Measurements from ENCODE around the gene KRT75.

DNA sequence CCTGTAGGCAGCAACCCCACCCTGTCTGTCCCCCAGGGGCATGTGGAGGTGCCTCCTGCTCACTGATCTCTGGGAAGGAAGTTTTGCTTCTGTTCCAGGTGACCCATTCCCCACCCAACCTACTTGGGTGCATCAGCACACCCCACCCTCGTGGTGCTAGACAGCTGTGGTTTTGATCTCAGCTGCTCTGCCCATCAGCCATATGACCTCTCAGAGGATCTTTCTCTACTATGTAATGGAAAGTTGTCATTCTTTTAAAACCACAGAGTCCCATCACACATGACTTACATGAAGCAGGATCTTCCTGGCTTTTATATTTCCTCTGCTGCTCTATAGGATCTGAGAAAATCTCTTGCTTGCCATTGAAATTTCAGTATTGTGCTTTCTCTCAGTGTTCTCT, 14.5 kb downstream of the KRT75 start:
- TF ChIP-seq EZH2 (IDR thresholded peaks at IDR 0.05; ENCODE audit: borderline replicate concordance, insufficient read depth, low read length, poor library complexity, severe bottlenecking), result no peak
- no peak for TF ChIP-seq RAD21 (conservative IDR thresholded peaks at IDR 0.05)
- TF ChIP-seq, protein P1, sequence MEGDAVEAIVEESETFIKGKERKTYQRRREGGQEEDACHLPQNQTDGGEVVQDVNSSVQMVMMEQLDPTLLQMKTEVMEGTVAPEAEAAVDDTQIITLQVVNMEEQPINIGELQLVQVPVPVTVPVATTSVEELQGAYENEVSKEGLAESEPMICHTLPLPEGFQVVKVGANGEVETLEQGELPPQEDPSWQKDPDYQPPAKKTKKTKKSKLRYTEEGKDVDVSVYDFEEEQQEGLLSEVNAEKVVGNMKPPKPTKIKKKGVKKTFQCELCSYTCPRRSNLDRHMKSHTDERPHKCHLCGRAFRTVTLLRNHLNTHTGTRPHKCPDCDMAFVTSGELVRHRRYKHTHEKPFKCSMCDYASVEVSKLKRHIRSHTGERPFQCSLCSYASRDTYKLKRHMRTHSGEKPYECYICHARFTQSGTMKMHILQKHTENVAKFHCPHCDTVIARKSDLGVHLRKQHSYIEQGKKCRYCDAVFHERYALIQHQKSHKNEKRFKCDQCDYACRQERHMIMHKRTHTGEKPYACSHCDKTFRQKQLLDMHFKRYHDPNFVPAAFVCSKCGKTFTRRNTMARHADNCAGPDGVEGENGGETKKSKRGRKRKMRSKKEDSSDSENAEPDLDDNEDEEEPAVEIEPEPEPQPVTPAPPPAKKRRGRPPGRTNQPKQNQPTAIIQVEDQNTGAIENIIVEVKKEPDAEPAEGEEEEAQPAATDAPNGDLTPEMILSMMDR (IDR thresholded peaks at IDR 0.05; ENCODE audit: poor library complexity, severe bottlenecking), result no peak
- TF ChIP-seq POLR2AphosphoS5 (IDR thresholded peaks at IDR 0.05), result no peak
- TF ChIP-seq, protein P2, sequence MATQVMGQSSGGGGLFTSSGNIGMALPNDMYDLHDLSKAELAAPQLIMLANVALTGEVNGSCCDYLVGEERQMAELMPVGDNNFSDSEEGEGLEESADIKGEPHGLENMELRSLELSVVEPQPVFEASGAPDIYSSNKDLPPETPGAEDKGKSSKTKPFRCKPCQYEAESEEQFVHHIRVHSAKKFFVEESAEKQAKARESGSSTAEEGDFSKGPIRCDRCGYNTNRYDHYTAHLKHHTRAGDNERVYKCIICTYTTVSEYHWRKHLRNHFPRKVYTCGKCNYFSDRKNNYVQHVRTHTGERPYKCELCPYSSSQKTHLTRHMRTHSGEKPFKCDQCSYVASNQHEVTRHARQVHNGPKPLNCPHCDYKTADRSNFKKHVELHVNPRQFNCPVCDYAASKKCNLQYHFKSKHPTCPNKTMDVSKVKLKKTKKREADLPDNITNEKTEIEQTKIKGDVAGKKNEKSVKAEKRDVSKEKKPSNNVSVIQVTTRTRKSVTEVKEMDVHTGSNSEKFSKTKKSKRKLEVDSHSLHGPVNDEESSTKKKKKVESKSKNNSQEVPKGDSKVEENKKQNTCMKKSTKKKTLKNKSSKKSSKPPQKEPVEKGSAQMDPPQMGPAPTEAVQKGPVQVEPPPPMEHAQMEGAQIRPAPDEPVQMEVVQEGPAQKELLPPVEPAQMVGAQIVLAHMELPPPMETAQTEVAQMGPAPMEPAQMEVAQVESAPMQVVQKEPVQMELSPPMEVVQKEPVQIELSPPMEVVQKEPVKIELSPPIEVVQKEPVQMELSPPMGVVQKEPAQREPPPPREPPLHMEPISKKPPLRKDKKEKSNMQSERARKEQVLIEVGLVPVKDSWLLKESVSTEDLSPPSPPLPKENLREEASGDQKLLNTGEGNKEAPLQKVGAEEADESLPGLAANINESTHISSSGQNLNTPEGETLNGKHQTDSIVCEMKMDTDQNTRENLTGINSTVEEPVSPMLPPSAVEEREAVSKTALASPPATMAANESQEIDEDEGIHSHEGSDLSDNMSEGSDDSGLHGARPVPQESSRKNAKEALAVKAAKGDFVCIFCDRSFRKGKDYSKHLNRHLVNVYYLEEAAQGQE (IDR thresholded peaks at IDR 0.05; ENCODE audit: borderline replicate concordance), result no peak

Data from neural cell (in vitro differentiated cells).